HEK293 (cell line): ENCODE data around the gene ABCC2.
A peak's percentile ranks its signal among the peaks of the same experiment; 100 is the strongest.

Source experiments
- CTCF ChIA-PET: fragments of 350-600 bp; formaldehyde crosslinking; extraction: SDS; loops from one replicate; lab custom pipeline; 2021; ENCODE audit warnings: antibody characterized with exemption; lab: Yijun Ruan, JAX
- POLR2A ChIA-PET: fragments of 300-600 bp; formaldehyde crosslinking; extraction: SDS; loops from one replicate; lab custom pipeline; 2020; ENCODE audit warnings: antibody characterized with exemption, inconsistent platforms; lab: Yijun Ruan, JAX
- H3K27ac ChIP-seq: fragments of 200-500 bp; sonication (Bioruptor generic); 2 replicates; pipeline ENCODE4 v1.5.1; 2014; ENCODE audit warnings: low read depth, low read length, control low read depth, inconsistent platforms; ENCODE audit errors: extremely low read depth
- H3K36me3 ChIP-seq, 2 experiments: fragments of 200-500 bp in 1 of 2; sonication (Bioruptor generic) in 1 of 2; 1 replicate in 1 of 2; 2 replicates in 1 of 2; pipeline ENCODE4 v1.5.1; 2014 to 2017; ENCODE audit warnings: inconsistent platforms in 2 of 2, low read length in 2 of 2; ENCODE audit not compliant: control insufficient read depth in 2 of 2, insufficient read depth in 1 of 2
- H3K4me1 ChIP-seq: fragments of 200-500 bp; sonication (Bioruptor generic); 2 replicates; pipeline ENCODE4 v1.5.1; 2014; ENCODE audit warnings: mild to moderate bottlenecking, low read length, inconsistent platforms; ENCODE audit not compliant: control insufficient read depth, insufficient read depth
- H3K4me3 ChIP-seq: 2 replicates; pipeline ENCODE4 v1.5.1; 2011; ENCODE audit warnings: low read depth, mild to moderate bottlenecking, control low read depth, low read length, moderate library complexity
- H3K9me3 ChIP-seq: fragments of 200-500 bp; sonication (Bioruptor generic); 2 replicates; pipeline ENCODE4 v1.5.1; 2014; ENCODE audit warnings: low read depth, low read length, inconsistent platforms; ENCODE audit not compliant: control insufficient read depth, insufficient read depth
- BCL11A ChIP-seq: fragments of 450-650 bp; formaldehyde crosslinking; IDR thresholded peaks from 2 replicates; pipeline ENCODE4 v1.5.1; 2016; ENCODE audit warnings: low read depth, missing biosample characterization, missing genetic modification characterization
- BCL6B ChIP-seq: fragments of 450-650 bp; formaldehyde crosslinking; IDR thresholded peaks from 2 replicates; pipeline ENCODE4 v1.5.1; 2017; ENCODE audit warnings: missing biosample characterization, missing genetic modification characterization
- IKZF3 ChIP-seq: fragments of 450-650 bp; IDR thresholded peaks from 2 replicates; pipeline ENCODE4 v1.5.0; 2018; ENCODE audit warnings: missing biosample characterization, mild to moderate bottlenecking, missing genetic modification characterization, moderate library complexity
- SETDB1 ChIP-seq: IDR thresholded peaks from one replicate; pipeline ENCODE4 v1.6.1; 2017; ENCODE audit warnings: mild to moderate bottlenecking, low read length, moderate library complexity, mixed read lengths; ENCODE audit not compliant: insufficient read length
- TRIM28 ChIP-seq: IDR thresholded peaks from 2 replicates; pipeline ENCODE4 v1.6.1; 2011; ENCODE audit warnings: low read length, control low read depth, borderline replicate concordance
- ZBTB1 ChIP-seq: fragments of 450-650 bp; formaldehyde crosslinking; IDR thresholded peaks from 2 replicates; pipeline ENCODE4 v1.5.1; 2016; ENCODE audit warnings: missing biosample characterization, missing genetic modification characterization
- ZBTB44 ChIP-seq: fragments of 450-650 bp; IDR thresholded peaks from 2 replicates; pipeline ENCODE4 v1.5.1; 2018; ENCODE audit warnings: missing biosample characterization, mild to moderate bottlenecking, missing genetic modification characterization
- ZBTB49 ChIP-seq: fragments of 450-650 bp; formaldehyde crosslinking; IDR thresholded peaks from 2 replicates; pipeline ENCODE4 v1.5.1; 2016; ENCODE audit warnings: missing biosample characterization, missing genetic modification characterization, low read depth
- ZIC2 ChIP-seq: fragments of 450-650 bp; formaldehyde crosslinking; IDR thresholded peaks from 2 replicates; pipeline ENCODE4 v1.5.1; 2016; ENCODE audit warnings: missing biosample characterization, missing genetic modification characterization
- ZNF2 ChIP-seq: fragments of 450-650 bp; formaldehyde crosslinking; IDR thresholded peaks from 2 replicates; pipeline ENCODE4 v1.5.1; 2016; ENCODE audit warnings: missing biosample characterization, missing genetic modification characterization
- ZNF302 ChIP-seq: fragments of 450-650 bp; formaldehyde crosslinking; IDR thresholded peaks from 2 replicates; pipeline ENCODE4 v1.5.1; 2016; ENCODE audit warnings: missing biosample characterization, missing genetic modification characterization, low read depth
- ZNF341 ChIP-seq: fragments of 450-650 bp; formaldehyde crosslinking; IDR thresholded peaks from 2 replicates; pipeline ENCODE4; 2016; ENCODE audit warnings: low read depth, missing biosample characterization, missing genetic modification characterization
- ZNF514 ChIP-seq: fragments of 450-650 bp; formaldehyde crosslinking; IDR thresholded peaks from 2 replicates; pipeline ENCODE4 v1.5.1; 2016; ENCODE audit warnings: missing biosample characterization, missing genetic modification characterization
- ZNF585B ChIP-seq: fragments of 450-650 bp; formaldehyde crosslinking; IDR thresholded peaks from 2 replicates; pipeline ENCODE4 v1.5.1; 2016; ENCODE audit warnings: missing biosample characterization, missing genetic modification characterization
- ZNF596 ChIP-seq: fragments of 450-650 bp; IDR thresholded peaks from 2 replicates; pipeline ENCODE4 v1.5.0; 2018; ENCODE audit warnings: missing biosample characterization, mild to moderate bottlenecking, missing genetic modification characterization, moderate library complexity
- ZNF660 ChIP-seq: fragments of 450-650 bp; IDR thresholded peaks from 2 replicates; pipeline ENCODE4 v1.5.1; 2018; ENCODE audit warnings: missing biosample characterization, mild to moderate bottlenecking, missing genetic modification characterization
- ZNF747 ChIP-seq: fragments of 450-650 bp; formaldehyde crosslinking; IDR thresholded peaks from 2 replicates; pipeline ENCODE4 v1.5.1; 2016; ENCODE audit warnings: missing biosample characterization, missing genetic modification characterization
- TF ChIP-seq, protein P1 (sequence below): fragments of 450-650 bp; formaldehyde crosslinking; IDR thresholded peaks from 2 replicates; pipeline ENCODE4 v1.5.0; 2017; ENCODE audit warnings: missing biosample characterization, missing genetic modification characterization, borderline replicate concordance
- TF ChIP-seq, protein P2 (sequence below): fragments of 450-650 bp; formaldehyde crosslinking; IDR thresholded peaks from 2 replicates; pipeline ENCODE4 v1.5.1; 2016; ENCODE audit warnings: missing biosample characterization, missing genetic modification characterization
- TF ChIP-seq, protein P3 (sequence below): fragments of 450-650 bp; formaldehyde crosslinking; IDR thresholded peaks from 2 replicates; pipeline ENCODE4 v1.5.1; 2017; ENCODE audit warnings: missing biosample characterization, missing genetic modification characterization

ABCC2 gene

DNA sequence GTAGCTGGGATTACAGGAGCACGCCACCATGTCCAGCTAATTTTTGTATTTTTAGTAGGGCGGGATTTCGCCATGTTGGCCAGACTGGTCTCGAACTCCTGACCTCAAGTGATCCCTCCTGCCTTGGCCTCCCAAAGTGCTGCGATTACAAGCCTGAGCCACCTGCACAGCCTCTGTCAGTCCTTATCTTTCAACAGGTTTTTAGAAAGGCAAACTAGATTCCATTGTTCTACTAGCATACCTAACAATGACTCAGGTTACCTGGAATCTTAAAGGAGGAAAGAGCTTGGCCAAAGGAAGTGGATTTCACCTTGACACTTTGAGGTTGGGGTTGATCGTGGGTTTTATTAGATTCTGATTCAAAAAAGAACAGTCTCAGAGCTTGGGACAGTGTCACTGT lies 3.2 kb downstream of the ABCC2 start:
- Histone ChIP-seq H3K27ac (no peak overlapping the region), H3K4me3 (no peak overlapping the region), H3K36me3 (no peaks in the 10 kb centered on the region), H3K4me1 (no peaks in the 10 kb centered on the region), H3K9me3 (no peaks in the 10 kb centered on the region)
- no peak for TF ChIP-seq ZBTB49 (tag by site-specific recombination)
- TF ChIP-seq ZBTB1: no peak
- no peak for TF ChIP-seq ZNF747 (tag by site-specific recombination)
- TF ChIP-seq ZNF596: no peak
- TF ChIP-seq, protein P1, sequence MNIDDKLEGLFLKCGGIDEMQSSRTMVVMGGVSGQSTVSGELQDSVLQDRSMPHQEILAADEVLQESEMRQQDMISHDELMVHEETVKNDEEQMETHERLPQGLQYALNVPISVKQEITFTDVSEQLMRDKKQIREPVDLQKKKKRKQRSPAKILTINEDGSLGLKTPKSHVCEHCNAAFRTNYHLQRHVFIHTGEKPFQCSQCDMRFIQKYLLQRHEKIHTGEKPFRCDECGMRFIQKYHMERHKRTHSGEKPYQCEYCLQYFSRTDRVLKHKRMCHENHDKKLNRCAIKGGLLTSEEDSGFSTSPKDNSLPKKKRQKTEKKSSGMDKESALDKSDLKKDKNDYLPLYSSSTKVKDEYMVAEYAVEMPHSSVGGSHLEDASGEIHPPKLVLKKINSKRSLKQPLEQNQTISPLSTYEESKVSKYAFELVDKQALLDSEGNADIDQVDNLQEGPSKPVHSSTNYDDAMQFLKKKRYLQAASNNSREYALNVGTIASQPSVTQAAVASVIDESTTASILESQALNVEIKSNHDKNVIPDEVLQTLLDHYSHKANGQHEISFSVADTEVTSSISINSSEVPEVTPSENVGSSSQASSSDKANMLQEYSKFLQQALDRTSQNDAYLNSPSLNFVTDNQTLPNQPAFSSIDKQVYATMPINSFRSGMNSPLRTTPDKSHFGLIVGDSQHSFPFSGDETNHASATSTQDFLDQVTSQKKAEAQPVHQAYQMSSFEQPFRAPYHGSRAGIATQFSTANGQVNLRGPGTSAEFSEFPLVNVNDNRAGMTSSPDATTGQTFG (tag by site-specific recombination): no peak
- no peak for TF ChIP-seq ZIC2 (tag by site-specific recombination)
- no peak for TF ChIP-seq ZNF341 (tag by site-specific recombination)
- no peak for TF ChIP-seq ZNF660 (tag by site-specific recombination)
- TF ChIP-seq SETDB1: no peak
- POLR2A ChIA-PET: interaction anchor here (1.2 kb wide), 1 partner anchor 53 kb away, joined by 4 read pairs; the partner anchor contains the start of genes COX15 and CUTC
- CTCF ChIA-PET: interaction anchor here (0.5 to 1.1 kb wide), 3 partner anchors 21 to 384 kb away, joined by 3 read pairs; no protein-coding TSS in a partner anchor

- no peaks in the 10 kb centered on the region for H3K4me1 ChIP-seq
- H3K27ac ChIP-seq: no peak overlapping the region
- TF ChIP-seq ZNF585B (tag by site-specific recombination) (0 out of 2 replicates have a peak, but pooled peaks have one; percentile 10), ZNF2 (tag by site-specific recombination) (no peak)
- H3K4me3 ChIP-seq: no peak overlapping the region
- ChIA-PET CTCF (no interaction called here), POLR2A (no interaction called here)
- H3K9me3 ChIP-seq: no peaks in the 10 kb centered on the region
- no peaks in the 10 kb centered on the region for H3K36me3 ChIP-seq
Measured at GRCh38 chr10:99787311-99787710, 4.9 kb downstream of the ABCC2 start.

- H3K9me3 ChIP-seq: no peaks in the 10 kb centered on the region
- POLR2A ChIA-PET: interaction anchor here (1.6 kb wide), 1 partner anchor 55 kb away, joined by 5 read pairs; no protein-coding TSS in a partner anchor
- H3K36me3 ChIP-seq: no peaks in the 10 kb centered on the region
- CTCF ChIA-PET: interaction anchor here (1.2 kb wide), 1 partner anchor 19 kb away, joined by 3 read pairs; no protein-coding TSS in a partner anchor
- H3K27ac ChIP-seq: no peak overlapping the region
- no peaks in the 10 kb centered on the region for H3K4me1 ChIP-seq
- no peak overlapping the region for H3K4me3 ChIP-seq
- TF ChIP-seq, protein P2, sequence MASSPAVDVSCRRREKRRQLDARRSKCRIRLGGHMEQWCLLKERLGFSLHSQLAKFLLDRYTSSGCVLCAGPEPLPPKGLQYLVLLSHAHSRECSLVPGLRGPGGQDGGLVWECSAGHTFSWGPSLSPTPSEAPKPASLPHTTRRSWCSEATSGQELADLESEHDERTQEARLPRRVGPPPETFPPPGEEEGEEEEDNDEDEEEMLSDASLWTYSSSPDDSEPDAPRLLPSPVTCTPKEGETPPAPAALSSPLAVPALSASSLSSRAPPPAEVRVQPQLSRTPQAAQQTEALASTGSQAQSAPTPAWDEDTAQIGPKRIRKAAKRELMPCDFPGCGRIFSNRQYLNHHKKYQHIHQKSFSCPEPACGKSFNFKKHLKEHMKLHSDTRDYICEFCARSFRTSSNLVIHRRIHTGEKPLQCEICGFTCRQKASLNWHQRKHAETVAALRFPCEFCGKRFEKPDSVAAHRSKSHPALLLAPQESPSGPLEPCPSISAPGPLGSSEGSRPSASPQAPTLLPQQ: no peak
- TF ChIP-seq BCL11A (tag by site-specific recombination) (no peak), BCL6B (tag by site-specific recombination) (no peak), ZNF585B (tag by site-specific recombination) (no peak), ZBTB44 (tag by site-specific recombination) (no peak), IKZF3 (tag by site-specific recombination) (no peak), ZNF660 (tag by site-specific recombination) (no peak), TRIM28 (no peak), ZNF302 (no peak), ZNF514 (tag by site-specific recombination) (no peak)
- TF ChIP-seq, protein P3, sequence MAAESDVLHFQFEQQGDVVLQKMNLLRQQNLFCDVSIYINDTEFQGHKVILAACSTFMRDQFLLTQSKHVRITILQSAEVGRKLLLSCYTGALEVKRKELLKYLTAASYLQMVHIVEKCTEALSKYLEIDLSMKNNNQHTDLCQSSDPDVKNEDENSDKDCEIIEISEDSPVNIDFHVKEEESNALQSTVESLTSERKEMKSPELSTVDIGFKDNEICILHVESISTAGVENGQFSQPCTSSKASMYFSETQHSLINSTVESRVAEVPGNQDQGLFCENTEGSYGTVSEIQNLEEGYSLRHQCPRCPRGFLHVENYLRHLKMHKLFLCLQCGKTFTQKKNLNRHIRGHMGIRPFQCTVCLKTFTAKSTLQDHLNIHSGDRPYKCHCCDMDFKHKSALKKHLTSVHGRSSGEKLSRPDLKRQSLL (tag by site-specific recombination): no peak
Measured at GRCh38 chr10:99787782-99788445, 5.5 kb downstream of the ABCC2 start.
